CD4-positive, alpha-beta T cell treated with Interleukin-2 at 100 ng/mL for 4 hours (primary cell): ENCODE measurements around the gene OR2M3.
"Not testable (repeated sequence)": the region's sequence is repeated elsewhere in the genome, so short reads cannot be mapped to it uniquely, and the experiment has no call there.

Experiments used
- DNase-seq: peaks from one replicate; pipeline ENCODE4 v3.0.0-alpha.2; 2020; ENCODE audit warnings: low spot score

Gene OR2M3

GRCh38 chr1:248196965-248197364, at the start of gene OR2M3:
Gene OR2M3 (plus strand): TSS chr1:248197265. CDS start chr1:248203068, 5,803 bp downstream.
- no peak for DNase-seq

- no peak for DNase-seq
These were observed 44.8 kb upstream of the OR2M3 start for GRCh38 chr1:248152056-248152827.

DNA sequence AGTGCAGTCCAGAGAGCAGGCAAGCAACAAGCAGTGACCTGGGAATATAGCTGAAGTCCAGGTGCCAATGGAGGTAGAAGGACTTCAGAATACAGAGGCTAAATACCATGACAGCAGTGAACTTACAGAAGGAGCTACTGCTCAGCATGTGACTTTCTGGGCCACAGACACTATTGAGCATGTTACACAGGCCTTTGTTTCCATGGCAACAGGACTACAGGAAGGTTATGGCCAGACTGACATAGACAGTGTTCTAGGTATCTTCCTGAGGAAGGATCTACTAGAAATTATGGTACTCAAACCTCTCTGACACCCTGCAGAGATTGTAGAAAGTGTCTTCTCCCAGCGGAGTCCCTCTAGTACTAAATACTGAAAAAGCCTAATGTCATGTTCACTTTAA, 41.1 kb upstream of the OR2M3 start:
- no peak for DNase-seq

DNA sequence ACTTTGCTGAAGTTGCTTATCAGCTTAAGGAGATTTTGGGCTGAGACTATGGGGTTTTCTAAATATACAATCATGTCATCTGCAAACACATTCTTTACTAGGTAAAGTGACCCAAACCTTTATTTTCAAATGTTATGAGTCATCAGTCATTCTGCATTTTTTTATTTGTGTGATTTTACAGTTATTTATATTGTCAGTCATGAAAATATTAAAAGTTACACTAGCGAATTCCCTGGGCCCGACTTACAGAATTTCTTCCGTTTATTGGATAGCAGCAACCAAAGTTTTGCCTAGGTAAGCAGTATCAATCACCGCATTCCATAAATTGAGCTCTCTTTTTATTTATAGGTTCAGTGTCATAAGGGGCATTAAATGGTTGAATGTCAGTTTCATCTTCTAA, 38.3 kb upstream of the OR2M3 start:
- DNase-seq: no peak

DNA sequence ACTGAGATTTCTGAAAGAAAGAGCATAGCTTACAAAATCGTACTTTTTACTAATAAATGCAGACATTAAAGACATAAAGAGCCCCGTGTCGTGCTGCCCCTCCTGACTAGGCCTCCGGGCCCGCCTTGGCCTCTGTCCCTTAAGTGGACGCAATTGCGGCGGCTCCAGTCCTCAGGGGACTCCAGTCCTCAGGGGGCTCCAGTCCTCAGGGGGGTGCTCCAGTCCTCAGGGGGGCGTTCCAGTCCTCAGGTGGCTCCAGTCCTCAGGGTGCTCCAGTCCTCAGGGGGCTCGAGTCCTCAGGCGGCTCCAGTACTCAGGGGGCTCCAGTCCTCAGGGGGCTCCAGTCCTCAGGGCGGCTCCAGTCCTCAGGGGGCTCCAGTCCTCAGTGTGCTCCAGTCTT, 33.0 kb upstream of the OR2M3 start:
- no peak for DNase-seq

DNA sequence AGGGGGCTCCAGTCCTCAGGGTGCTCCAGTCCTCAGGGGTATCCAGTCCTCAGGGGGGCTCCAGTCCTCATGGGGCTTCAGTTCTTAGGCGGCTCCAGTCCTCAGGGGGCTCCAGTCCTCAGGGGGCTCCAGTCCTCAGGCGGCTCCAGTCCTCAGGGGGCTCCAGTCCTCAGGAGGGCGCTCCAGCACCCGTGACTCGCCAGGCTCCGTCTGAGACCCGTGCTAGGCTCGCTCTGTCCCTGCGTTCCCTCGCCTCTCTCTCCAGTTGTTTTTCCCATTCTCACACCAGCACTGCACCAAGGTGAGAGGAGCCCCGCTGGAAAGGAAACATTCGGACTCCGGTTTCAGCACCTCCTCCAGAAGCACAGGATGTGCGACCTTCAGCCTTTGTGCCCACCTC, 31.9 kb upstream of the OR2M3 start:
- no peak for DNase-seq

GRCh38 chr1:248174521-248174920, 22.5 kb upstream of the OR2M3 start, which contains the start of gene OR2M2:
Gene OR2M2 (plus strand): TSS chr1:248174821. CDS start chr1:248179986, 5,165 bp downstream.
- DNase-seq: no peak

DNA sequence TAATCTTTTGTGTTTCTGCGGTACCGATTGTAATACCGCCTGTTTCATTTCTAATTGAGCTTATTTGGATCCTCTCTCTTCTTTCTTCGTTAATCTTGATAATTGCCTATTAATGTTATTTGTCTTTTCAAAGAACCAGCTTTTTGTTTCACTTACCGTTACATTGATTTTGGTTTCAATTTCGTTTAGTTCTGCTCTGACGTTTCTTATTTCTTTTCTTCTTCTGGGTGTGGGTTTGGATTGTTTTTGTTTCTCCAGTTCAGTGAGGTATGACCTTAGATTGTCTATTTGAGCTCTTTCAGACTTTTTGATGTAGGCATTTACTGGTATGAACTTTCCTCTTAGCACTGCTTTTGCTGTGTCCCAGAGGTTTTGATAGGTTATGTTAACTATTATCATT, 13.1 kb upstream of the OR2M3 start:
- DNase-seq: no peak

- DNase-seq: no peak
These were observed 9.7 kb upstream of the OR2M3 start for GRCh38 chr1:248187363-248187762.

DNA sequence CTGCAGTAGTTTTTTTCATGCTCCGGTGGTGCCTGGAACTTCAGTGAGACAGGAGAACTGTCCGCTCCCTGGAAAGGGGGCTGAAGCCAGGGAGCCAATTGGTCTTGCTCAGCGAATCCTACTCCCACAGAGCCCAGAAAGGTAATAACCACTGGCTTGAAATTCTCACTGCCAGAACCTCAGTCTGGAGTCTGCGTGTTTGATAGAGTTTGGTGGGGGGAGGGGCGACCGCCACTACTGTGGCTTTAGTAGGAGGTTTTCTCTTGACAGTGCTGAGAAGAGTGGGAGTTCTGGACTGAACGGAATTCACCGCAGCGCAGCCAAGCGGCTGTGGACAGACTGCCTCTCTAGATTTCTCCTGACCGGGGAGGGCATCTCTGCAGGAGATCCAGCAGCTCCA, 8.0 kb upstream of the OR2M3 start:
- DNase-seq: no peak

DNA sequence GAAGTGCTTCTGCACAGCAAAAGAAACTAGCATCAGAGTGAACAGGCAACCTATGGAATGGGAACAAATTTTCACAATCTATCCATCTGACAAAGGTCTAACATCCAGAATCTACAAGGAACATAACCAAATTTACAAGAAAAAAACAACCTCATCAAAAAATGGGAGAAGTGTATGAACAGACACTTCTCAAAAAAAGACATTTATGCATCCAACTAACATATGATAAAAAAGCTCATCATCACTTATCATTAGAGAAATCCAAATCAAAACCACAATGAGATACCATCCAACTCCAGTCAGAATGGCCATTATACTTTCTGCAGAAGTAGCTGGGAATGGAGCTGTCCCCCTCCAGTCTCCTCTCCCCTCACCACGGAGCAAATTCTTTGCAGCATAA, 2.9 kb upstream of the OR2M3 start:
- DNase-seq: no peak

GRCh38 chr1:248215880-248216279, 18.8 kb downstream of the OR2M3 start:
- DNase-seq: no peak

GRCh38 chr1:248225537-248225936, 28.5 kb downstream of the OR2M3 start:
- DNase-seq: no peak

DNA sequence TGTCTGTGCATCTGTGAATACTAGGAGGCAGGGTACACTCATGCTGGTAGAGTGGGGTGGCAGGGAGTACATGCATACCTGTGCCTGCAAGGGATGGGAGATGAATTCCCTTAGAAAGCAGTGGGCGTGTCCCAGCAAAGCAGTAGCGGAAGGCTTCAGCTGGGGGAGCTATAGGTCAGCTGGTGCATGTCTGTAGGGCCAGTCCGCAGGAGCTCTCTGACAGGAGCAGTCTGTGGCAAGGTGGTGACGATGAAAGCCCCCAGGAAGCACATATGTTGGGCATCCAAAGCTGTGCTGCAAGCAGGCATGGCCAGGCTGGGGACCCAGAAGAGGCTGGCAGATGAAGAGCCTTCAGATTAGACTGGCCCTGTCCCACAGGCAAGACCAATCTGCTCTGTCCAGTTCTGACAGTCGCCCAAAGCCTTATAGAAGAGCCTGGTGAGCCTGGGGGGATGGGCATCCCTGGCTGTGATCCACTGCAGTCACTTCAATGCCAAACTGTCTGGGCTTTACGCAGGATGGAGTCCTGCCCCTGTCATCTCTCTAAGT, 32.4 kb downstream of the OR2M3 start:
- no peak for DNase-seq

- no peak for DNase-seq
These were observed 34.1 kb downstream of the OR2M3 start, which contains the start of gene OR2M4 for GRCh38 chr1:248231117-248231516. Gene OR2M4 (plus strand): TSS chr1:248231417. CDS start chr1:248238929, 7,512 bp downstream.

DNA sequence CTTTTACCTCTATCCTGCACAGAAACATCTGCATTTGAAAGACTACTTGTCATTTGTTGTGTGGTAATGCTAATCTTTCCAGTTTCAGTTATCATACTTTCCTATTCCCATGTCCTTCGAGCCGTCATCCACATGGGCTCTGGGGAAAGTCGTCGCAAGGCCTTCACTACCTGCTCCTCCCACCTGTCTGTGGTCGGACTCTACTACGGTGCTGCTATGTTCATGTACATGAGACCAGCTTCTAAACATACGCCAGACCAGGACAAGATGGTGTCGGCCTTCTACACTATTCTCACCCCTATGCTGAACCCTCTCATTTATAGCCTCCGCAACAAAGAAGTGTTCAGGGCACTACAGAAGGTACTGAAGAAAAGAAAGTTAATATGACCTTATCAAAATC, 42.4 kb downstream of the OR2M3 start:
- no peak for DNase-seq

- DNase-seq: peak; percentile 28
These were observed 46.1 kb downstream of the OR2M3 start for GRCh38 chr1:248243204-248243603.

- not testable (repeated sequence) for DNase-seq
These were observed 62.2 kb downstream of the OR2M3 start for GRCh38 chr1:248259309-248259708.
